K562 (cell line): Measurements from ENCODE around the gene LPA. TPM values are rescaled to one million over a fixed set of nuclear protein-coding genes. Genes with fewer than 3 reads are reported as not detected.
A peak's percentile ranks its signal among the peaks of the same experiment; 100 is the strongest.

ENCODE experiments used
- ATAC-seq: fragments of 200-7000 bp; cut with Tn5 transposase; 3 replicates; pipeline ENCODE4 v1.9.1; 2020; ENCODE audit warnings: moderate library complexity
- BruUV-seq: library from RNA; stranded (reverse); fragments of 400-500 nt; replicated peaks from 2 replicates; lab custom pipeline; 2021; lab: Mats Ljungman, UMichigan
- CTCF ChIA-PET: fragments of 300-600 bp; formaldehyde crosslinking; extraction: SDS; loops from one replicate; lab custom pipeline; 2021; ENCODE audit warnings: low intra/inter-chr PET ratio; lab: Yijun Ruan, JAX
- POLR2A ChIA-PET: fragments of 300-600, 350-650 bp; sonication (Branson Sonifier 250); formaldehyde crosslinking; extraction: SDS; loops from one replicate; lab custom pipeline; 2021; ENCODE audit warnings: antibody characterized with exemption, inconsistent platforms; lab: Yijun Ruan, JAX
- DNase-seq, 4 experiments: peaks; one replicate each; pipeline versions ENCODE4 v3.0.0 to v3.0.0-alpha.2; 2011 to 2018; ENCODE audit warnings: low spot score in 3 of 4, mixed read lengths in 3 of 4; ENCODE audit errors: extremely low read depth in 1 of 4
- FAIRE-seq: peaks from 2 replicates; lab custom pipeline; 2011; peaks lifted over from hg19 to GRCh38; lab: Jason Lieb, UNC
- H2AFZ ChIP-seq: 2 replicates; pipeline ENCODE4 v1.6.0; 2011; ENCODE audit warnings: low read depth, low read length, control low read depth, inconsistent platforms
- H3K27ac ChIP-seq: fragments of 200-600 bp; 3 replicates; pipeline ENCODE4 v1.8.0; 2011; ENCODE audit warnings: low read depth, mild to moderate bottlenecking, control low read depth, inconsistent platforms, low read length, moderate library complexity, mixed read lengths; ENCODE audit errors: extremely low read depth
- H3K27me3 ChIP-seq, 2 experiments: fragments of 300-600 bp in 1 of 2; 2 replicates in 1 of 2; 3 replicates in 1 of 2; pipeline versions ENCODE4 v1.6.0 to v1.8.0; 2011; ENCODE audit warnings: inconsistent platforms in 2 of 2, low read length in 2 of 2, mild to moderate bottlenecking in 1 of 2, mixed read lengths in 1 of 2, moderate library complexity in 1 of 2; ENCODE audit not compliant: control insufficient read depth in 2 of 2, insufficient read depth in 2 of 2
- H3K36me3 ChIP-seq: fragments of 300-600 bp; 3 replicates; pipeline ENCODE4 v1.8.0; 2011; ENCODE audit warnings: mild to moderate bottlenecking, low read length, inconsistent platforms; ENCODE audit not compliant: control insufficient read depth, insufficient read depth
- H3K4me1 ChIP-seq, 2 experiments: fragments of 200-600 bp in 1 of 2; replicated peaks in 1 of 2; 2 replicates in 1 of 2; 3 replicates in 1 of 2; pipeline versions ENCODE4 v1.5.1 to v1.8.0; 2011; ENCODE audit warnings: inconsistent platforms in 2 of 2, low read length in 2 of 2, mild to moderate bottlenecking in 1 of 2, mixed read lengths in 1 of 2, moderate library complexity in 1 of 2; ENCODE audit not compliant: control insufficient read depth in 2 of 2, insufficient read depth in 2 of 2
- H3K4me2 ChIP-seq: 2 replicates; pipeline ENCODE4 v1.6.1; 2011; ENCODE audit warnings: low read length, control low read depth, inconsistent platforms, mixed read lengths; ENCODE audit not compliant: insufficient read depth
- H3K4me3 ChIP-seq: fragments of 200-600 bp; sonication (generic), shearing (Covaris generic); 2 replicates; pipeline ENCODE4 v1.5.1; 2016; ENCODE audit warnings: control low read depth, inconsistent platforms
- H3K79me2 ChIP-seq: fragments of 200-600 bp; 3 replicates; pipeline ENCODE4 v1.8.0; 2011; ENCODE audit warnings: low read length, inconsistent platforms; ENCODE audit not compliant: control insufficient read depth, insufficient read depth
- H3K9ac ChIP-seq, 2 experiments: 2 replicates each; pipeline versions ENCODE4 v1.6.0 to v1.6.1; 2011; ENCODE audit warnings: low read depth in 2 of 2, low read length in 2 of 2, control low read depth in 1 of 2, inconsistent platforms in 1 of 2, mild to moderate bottlenecking in 1 of 2, mixed read lengths in 1 of 2; ENCODE audit not compliant: insufficient read depth in 1 of 2
- H3K9me1 ChIP-seq: one replicate; pipeline ENCODE4 v1.6.0; 2011; ENCODE audit warnings: inconsistent platforms, mild to moderate bottlenecking, low read length, moderate library complexity; ENCODE audit not compliant: control insufficient read depth, insufficient read depth
- H3K9me3 ChIP-seq: replicated peaks from 2 replicates; pipeline ENCODE4 v1.5.1; 2011; ENCODE audit warnings: low read depth, low read length, inconsistent platforms; ENCODE audit not compliant: control insufficient read depth, insufficient read depth
- H4K20me1 ChIP-seq: replicated peaks from 2 replicates; pipeline ENCODE4 v1.6.1; 2011; ENCODE audit warnings: low read length, inconsistent platforms, mixed read lengths; ENCODE audit not compliant: control insufficient read depth, insufficient read depth
- C11orf30 ChIP-seq: fragments of 450-650 bp; IDR thresholded peaks from 2 replicates; pipeline ENCODE4 v1.6.1; 2016; ENCODE audit warnings: low read depth, mild to moderate bottlenecking
- HEY1 ChIP-seq: fragments of 250-450 bp; sonication (Bioruptor Pico); IDR thresholded peaks from 2 replicates; pipeline ENCODE4 v1.5.0; 2020; ENCODE audit warnings: mild to moderate bottlenecking, moderate library complexity, borderline replicate concordance
- KLF6 ChIP-seq: fragments of 250-450 bp; sonication (Bioruptor Pico); IDR thresholded peaks from 2 replicates; pipeline ENCODE4 v1.4.0; 2020; ENCODE audit warnings: mild to moderate bottlenecking, moderate library complexity, borderline replicate concordance
- MAFK ChIP-seq: IDR thresholded peaks from 2 replicates; pipeline ENCODE4 v1.6.1; 2011; ENCODE audit warnings: low read length, improper control_type of control experiment
- MED1 ChIP-seq: sonication (generic); formaldehyde crosslinking; IDR thresholded peaks from 2 replicates; pipeline ENCODE4 v1.8.1; 2023; ENCODE audit warnings: missing genetic modification reagents, borderline replicate concordance
- NELFE ChIP-seq: IDR thresholded peaks from 2 replicates; pipeline ENCODE4 v1.6.1; 2011; ENCODE audit warnings: mild to moderate bottlenecking; ENCODE audit not compliant: insufficient read depth, insufficient read length
- PHF20 ChIP-seq: fragments of 450-650 bp; IDR thresholded peaks from 2 replicates; pipeline ENCODE4 v1.6.1; 2018; ENCODE audit not compliant: partially characterized antibody
- SMC3 ChIP-seq: conservative IDR thresholded peaks from 2 replicates; pipeline ENCODE4 v1.6.1; 2011; ENCODE audit warnings: low read depth, low read length, improper control_type of control experiment; ENCODE audit not compliant: insufficient read depth
- TEAD1 ChIP-seq, 2 experiments: fragments of 450-650 bp in 1 of 2; sonication (generic) in 1 of 2; formaldehyde crosslinking; IDR thresholded peaks; 2 replicates each; pipeline versions ENCODE4 v1.4.0 to v1.8.0; 2020 to 2022; ENCODE audit warnings: mild to moderate bottlenecking in 2 of 2, missing genetic modification reagents in 1 of 2
- ZC3H11A ChIP-seq: IDR thresholded peaks from 2 replicates; pipeline ENCODE4 v1.6.1; 2012; ENCODE audit warnings: low read depth, low read length, improper control_type of control experiment
- WGBS: fragments of 100-300 bp; shearing (Covaris generic); methylation state at CpG from one replicate; pipeline ENCODE4 v1.1.6; 2016; ENCODE audit warnings: low coverage, mixed read lengths; ENCODE audit not compliant: insufficient coverage; ENCODE audit errors: missing lambda C conversion rate; 5-methylcytosine and 5-hydroxymethylcytosine counted together
- in situ Hi-C: fragments of 300-500 bp; cut with MboI; formaldehyde crosslinking; loops from 4 replicates; pipeline ENCODE4 v1.15.0; 2018; ENCODE audit warnings: inconsistent platforms, mixed read lengths
- intact Hi-C: fragments of 100-400 bp; cut with micrococcal nuclease; formaldehyde crosslinking; loops from 2 replicates; pipeline ENCODE4 v1.14.2; 2022
- polyA plus RNA-seq, 8 experiments: library from polyadenylated mRNA; depleted of rRNA in 4 of 8; stranded (reverse) in 5 of 8; unstranded in 3 of 8; fragments of >200 nt; fragmentation: Nextera tagmentation in 2 of 8; fragmentation: Illumina TruSeq in 1 of 8; extraction: Ambion mirVana in 2 of 8; extraction: Trizol in 1 of 8; gene quantifications; 2 replicates each; pipeline versions ENCODE4 v1.2.1 to v1.2.3, GENCODE V29; 2011 to 2014; ENCODE audit warnings: inconsistent platforms in 1 of 8, missing spikeins in 1 of 8
- total RNA-seq, 7 experiments: library from RNA; depleted of rRNA in 6 of 7; stranded (reverse); fragments of >200 nt in 6 of 7; fragmentation: Illumina TruSeq in 2 of 7; extraction: Trizol in 2 of 7; gene quantifications; 2 replicates each; pipeline versions ENCODE4 v1.2.1 to v1.2.3, GENCODE V29; 2011 to 2021; ENCODE audit warnings: low replicate concordance in 1 of 7
- TF ChIP-seq, protein P1 (sequence below): fragments of 450-650 bp; IDR thresholded peaks from 2 replicates; pipeline ENCODE4 v1.6.1; 2016; ENCODE audit warnings: borderline replicate concordance
- TF ChIP-seq, protein P2 (sequence below): fragments of 450-650 bp; formaldehyde crosslinking; IDR thresholded peaks from 2 replicates; pipeline ENCODE4 v1.4.0; 2020; ENCODE audit warnings: mild to moderate bottlenecking, moderate library complexity
- TF ChIP-seq, protein P3 (sequence below): fragments of 450-650 bp; IDR thresholded peaks from 2 replicates; pipeline ENCODE4 v1.6.1; 2016; ENCODE audit warnings: missing biosample characterization, missing genetic modification characterization
- TF ChIP-seq, protein P4 (sequence below): sonication (generic); formaldehyde crosslinking; IDR thresholded peaks from 2 replicates; pipeline ENCODE4 v1.8.1; 2022; ENCODE audit warnings: missing genetic modification reagents

Gene LPA
- total and polyA plus RNA-seq, 9 of the 15 experiments (the other 6 are each of a cell fraction or from before 2014, with no cell fraction given), result 0.01 to 0.18 (median 0.07) TPM; not detected in 6

DNA sequence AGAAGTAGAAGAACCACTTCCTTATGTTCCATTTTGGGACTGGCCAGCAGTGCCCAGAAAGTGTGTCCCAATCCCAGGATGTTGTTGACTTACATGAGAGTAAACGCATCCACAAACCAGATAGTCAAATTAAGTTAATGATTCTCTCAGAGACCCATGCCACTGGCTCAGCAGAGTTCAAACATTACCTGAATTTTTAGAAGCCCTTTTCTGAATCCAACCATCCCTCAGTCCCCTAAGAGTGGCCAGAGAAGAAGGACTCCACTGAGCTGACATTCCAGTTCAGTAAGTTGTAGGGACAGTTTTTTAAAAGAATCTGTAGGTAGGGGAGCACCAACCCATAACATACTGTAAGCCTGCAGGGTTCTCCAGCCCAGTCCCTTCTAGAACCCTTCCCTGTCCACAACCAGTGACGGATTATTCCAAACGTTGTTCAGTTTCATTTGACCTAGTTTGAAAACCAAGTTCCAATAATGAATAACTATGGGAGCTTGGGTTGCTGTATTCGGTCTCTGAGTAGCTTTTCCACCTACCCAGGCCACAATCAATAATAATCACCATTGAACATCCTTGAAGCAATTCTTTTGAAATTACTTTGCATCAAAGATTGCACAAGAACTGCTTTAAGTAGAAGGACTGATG is 153.0 kb downstream of the LPA start (continued):
- TF ChIP-seq, protein P1, sequence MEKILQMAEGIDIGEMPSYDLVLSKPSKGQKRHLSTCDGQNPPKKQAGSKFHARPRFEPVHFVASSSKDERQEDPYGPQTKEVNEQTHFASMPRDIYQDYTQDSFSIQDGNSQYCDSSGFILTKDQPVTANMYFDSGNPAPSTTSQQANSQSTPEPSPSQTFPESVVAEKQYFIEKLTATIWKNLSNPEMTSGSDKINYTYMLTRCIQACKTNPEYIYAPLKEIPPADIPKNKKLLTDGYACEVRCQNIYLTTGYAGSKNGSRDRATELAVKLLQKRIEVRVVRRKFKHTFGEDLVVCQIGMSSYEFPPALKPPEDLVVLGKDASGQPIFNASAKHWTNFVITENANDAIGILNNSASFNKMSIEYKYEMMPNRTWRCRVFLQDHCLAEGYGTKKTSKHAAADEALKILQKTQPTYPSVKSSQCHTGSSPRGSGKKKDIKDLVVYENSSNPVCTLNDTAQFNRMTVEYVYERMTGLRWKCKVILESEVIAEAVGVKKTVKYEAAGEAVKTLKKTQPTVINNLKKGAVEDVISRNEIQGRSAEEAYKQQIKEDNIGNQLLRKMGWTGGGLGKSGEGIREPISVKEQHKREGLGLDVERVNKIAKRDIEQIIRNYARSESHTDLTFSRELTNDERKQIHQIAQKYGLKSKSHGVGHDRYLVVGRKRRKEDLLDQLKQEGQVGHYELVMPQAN, result no peak
- TF ChIP-seq NELFE, result no peak
- TF ChIP-seq, protein P2, sequence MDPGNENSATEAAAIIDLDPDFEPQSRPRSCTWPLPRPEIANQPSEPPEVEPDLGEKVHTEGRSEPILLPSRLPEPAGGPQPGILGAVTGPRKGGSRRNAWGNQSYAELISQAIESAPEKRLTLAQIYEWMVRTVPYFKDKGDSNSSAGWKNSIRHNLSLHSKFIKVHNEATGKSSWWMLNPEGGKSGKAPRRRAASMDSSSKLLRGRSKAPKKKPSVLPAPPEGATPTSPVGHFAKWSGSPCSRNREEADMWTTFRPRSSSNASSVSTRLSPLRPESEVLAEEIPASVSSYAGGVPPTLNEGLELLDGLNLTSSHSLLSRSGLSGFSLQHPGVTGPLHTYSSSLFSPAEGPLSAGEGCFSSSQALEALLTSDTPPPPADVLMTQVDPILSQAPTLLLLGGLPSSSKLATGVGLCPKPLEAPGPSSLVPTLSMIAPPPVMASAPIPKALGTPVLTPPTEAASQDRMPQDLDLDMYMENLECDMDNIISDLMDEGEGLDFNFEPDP, result no peak

DNA sequence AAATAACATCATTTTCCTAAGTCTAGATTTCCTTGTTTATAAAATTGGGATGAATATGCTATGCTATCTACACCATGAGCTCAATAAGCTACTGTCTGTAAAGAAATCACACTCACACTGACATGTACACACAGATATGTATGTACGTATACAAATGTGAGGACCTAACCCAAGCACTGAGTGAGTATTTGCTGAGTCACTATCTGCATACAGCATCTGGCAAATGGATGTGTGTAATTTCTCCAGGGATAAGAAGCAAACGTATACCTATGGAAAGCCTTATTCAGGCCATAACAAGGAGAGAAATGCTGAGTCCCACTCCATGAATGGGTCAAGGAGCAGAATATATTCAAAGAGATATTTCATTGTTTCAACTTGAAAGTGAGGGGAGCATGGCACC is 153.9 kb downstream of the LPA start:
- no peaks in the 10 kb centered on the region for H3K9me1 ChIP-seq
- H3K36me3 ChIP-seq, result no peaks in the 10 kb centered on the region
- H3K4me1 ChIP-seq, result peaks cover 0 to 5% of the 10 kb centered on the region in 2 experiments; a peak in 3 of 5 replicates
- in situ Hi-C loops, result loop anchor here (10.0 kb wide), 1 partner anchor 865 kb away; no protein-coding TSS in a partner anchor
- H2AFZ ChIP-seq, result no peak overlapping the region
- no peak overlapping the region for H3K4me3 ChIP-seq
- no peaks in the 10 kb centered on the region for H3K79me2 ChIP-seq
- no peak overlapping the region for H3K4me2 ChIP-seq
- H3K27me3 ChIP-seq, result 0 out of 5 replicates have a peak, but pooled peaks cover 0 to 5% of the 10 kb centered on the region in 2 experiments
- 2% methylated on average over 2 of the region's 2 CpGs for WGBS
- POLR2A ChIA-PET, result interaction anchor here (1.0 kb wide), 1 partner anchor 9 kb away, joined by 3 read pairs; no protein-coding TSS in a partner anchor
- no peak overlapping the region for H3K27ac ChIP-seq
- intact Hi-C loops, result no loop called here
- DNase-seq (peak; percentile 36 to 55 (median 44)), ATAC-seq (peak; percentile 86), FAIRE-seq (peak; percentile 72)
- no peaks in the 10 kb centered on the region for H4K20me1 ChIP-seq
- H3K9me3 ChIP-seq, result no peaks in the 10 kb centered on the region
- no TSS peak for BruUV-seq
- no peak overlapping the region for H3K9ac ChIP-seq
- CTCF ChIA-PET, result no interaction called here
- TF ChIP-seq KLF6 (CRISPR knock-in tag) (no peak), SMC3 (no peak), TEAD1 (CRISPR knock-in tag; IDR thresholded peaks at IDR 0.05) (peak in 1 of 2 experiments; percentile 14; a peak in 1 of 4 replicates), MAFK (peak; percentile 88), PHF20 (no peak), HEY1 (CRISPR knock-in tag) (no peak), C11orf30 (peak; percentile 90), MED1 (CRISPR knock-in tag) (no peak), ZC3H11A (no peak)
- TF ChIP-seq, protein P3, sequence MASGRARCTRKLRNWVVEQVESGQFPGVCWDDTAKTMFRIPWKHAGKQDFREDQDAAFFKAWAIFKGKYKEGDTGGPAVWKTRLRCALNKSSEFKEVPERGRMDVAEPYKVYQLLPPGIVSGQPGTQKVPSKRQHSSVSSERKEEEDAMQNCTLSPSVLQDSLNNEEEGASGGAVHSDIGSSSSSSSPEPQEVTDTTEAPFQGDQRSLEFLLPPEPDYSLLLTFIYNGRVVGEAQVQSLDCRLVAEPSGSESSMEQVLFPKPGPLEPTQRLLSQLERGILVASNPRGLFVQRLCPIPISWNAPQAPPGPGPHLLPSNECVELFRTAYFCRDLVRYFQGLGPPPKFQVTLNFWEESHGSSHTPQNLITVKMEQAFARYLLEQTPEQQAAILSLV (tag), result no peak
- TF ChIP-seq, protein P4, sequence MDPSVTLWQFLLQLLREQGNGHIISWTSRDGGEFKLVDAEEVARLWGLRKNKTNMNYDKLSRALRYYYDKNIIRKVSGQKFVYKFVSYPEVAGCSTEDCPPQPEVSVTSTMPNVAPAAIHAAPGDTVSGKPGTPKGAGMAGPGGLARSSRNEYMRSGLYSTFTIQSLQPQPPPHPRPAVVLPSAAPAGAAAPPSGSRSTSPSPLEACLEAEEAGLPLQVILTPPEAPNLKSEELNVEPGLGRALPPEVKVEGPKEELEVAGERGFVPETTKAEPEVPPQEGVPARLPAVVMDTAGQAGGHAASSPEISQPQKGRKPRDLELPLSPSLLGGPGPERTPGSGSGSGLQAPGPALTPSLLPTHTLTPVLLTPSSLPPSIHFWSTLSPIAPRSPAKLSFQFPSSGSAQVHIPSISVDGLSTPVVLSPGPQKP (CRISPR knock-in tag), result no peak
